Measurements from ENCODE around the gene FANCD2.

DNA sequence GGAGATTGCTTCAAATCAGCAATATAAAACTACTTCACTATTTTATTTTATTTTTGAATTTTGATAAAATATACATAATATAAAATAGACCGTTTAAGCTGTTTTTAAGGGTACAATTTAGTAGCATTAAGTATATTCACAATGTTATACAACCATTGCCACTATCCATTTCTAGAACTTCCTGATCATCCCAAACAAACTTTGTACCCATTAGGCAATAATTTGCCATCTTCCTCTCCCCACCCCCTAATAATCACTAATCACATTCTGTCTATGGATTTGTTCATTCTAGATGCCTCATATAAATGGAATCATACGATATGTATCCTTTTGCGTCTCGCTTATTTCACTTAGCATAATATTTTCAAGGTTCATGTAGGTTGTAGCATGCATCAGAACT, 28.9 kb downstream of the FANCD2 start:
- TF ChIP-seq TAF1 (IDR thresholded peaks at IDR 0.05; ENCODE audit: borderline replicate concordance, low read depth, low read length) (no peak), POLR2AphosphoS5 (IDR thresholded peaks at IDR 0.05; ENCODE audit: low read depth, low read length) (no peak)

Measured in GM12892 (cell line).